ENCODE data around the gene ZNF439. TPM values are rescaled to one million over a fixed set of nuclear protein-coding genes. Genes with fewer than 3 reads are reported as not detected.

The ZNF439 gene
- total and polyA plus RNA-seq, 2 donors (not counting 1 experiment from before 2014, with no cell fraction given) = 3.1 to 9.4 TPM

DNA sequence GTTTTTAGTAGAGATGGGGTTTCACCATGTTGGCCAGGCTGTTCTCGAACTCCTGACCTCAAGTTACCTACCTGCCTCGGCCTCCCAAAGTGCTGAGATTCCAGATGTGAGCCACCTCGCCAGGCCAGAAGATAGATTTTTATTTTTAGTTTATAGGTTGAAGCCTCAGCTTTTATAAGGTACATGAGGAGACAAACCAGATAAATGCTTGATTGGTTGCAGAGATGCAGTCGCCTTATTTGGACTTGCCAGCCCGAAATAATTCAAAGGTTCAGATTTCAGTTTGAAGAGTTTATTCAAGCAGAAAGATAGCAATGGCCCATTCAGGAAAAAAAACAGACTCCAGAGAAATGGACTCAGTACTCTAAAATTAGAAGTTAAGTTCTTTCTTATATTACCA lies 42.1 kb downstream of the ZNF439 start:
- Histone ChIP-seq H3K9me3 (ENCODE audit: control insufficient read depth, insufficient read depth, low read depth, low read length) (no peaks in the 10 kb centered on the region), H4K20me1 (ENCODE audit: control insufficient read depth, extremely low read depth, insufficient read depth, low read length) (no peaks in the 10 kb centered on the region), H3K4me2 (ENCODE audit: extremely low read depth, insufficient read depth, low read length) (no peak overlapping the region), H3K27me3 (ENCODE audit: control insufficient read depth, insufficient read depth, low read length) (no peaks in the 10 kb centered on the region), H3K4me3 (replicated peaks in 1 of 4; ENCODE audit: control extremely low read depth in 1 of 4, insufficient read depth in 1 of 4, low read depth in 3 of 4, low read length in 4 of 4) (no peak overlapping the region), H3K79me2 (ENCODE audit: control insufficient read depth, insufficient read depth, low read length) (no peaks in the 10 kb centered on the region), H3K4me1 (ENCODE audit: control insufficient read depth, extremely low read depth, insufficient read depth, low read length) (no peaks in the 10 kb centered on the region), H3K9ac (ENCODE audit: insufficient read depth, low read length) (no peak overlapping the region), H2AFZ (ENCODE audit: low read length) (no peak overlapping the region), H3K36me3 (ENCODE audit: control insufficient read depth, insufficient read depth, low read length) (no peaks in the 10 kb centered on the region), H3K27ac (ENCODE audit: insufficient read depth, low read length) (no peak overlapping the region)
- no peak for DNase-seq (ENCODE audit: low read depth in 2 of 2)
- TF ChIP-seq EZH2 (IDR thresholded peaks at IDR 0.05; ENCODE audit: low read length, missing control alignments) (no peak), CTCF (conservative IDR thresholded peaks at IDR 0.05 in 1 of 2, IDR thresholded peaks at IDR 0.05 in 1 of 2; ENCODE audit: low read depth in 1 of 2, low read length in 2 of 2) (no peak)

DNA sequence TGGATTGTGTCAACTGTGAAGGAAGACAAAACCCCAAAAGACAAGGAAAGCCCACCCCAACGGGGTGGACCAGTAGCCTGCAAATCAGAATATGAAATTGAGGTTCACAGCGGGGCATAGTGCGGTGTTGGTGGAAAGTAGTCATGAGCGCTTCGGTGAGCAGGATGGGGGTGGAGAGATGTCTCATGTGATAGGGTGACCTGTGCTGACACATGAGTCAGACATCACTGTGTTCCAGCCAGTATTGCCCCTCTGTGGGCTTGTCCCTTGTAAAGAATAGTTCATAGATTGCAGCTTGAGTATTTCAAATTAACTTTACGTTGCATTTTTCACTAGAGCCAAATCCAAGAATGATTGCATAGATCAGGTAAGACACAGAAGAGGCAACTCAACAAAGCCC lies 46.3 kb downstream of the ZNF439 start:
- Histone ChIP-seq H4K20me1 (ENCODE audit: control insufficient read depth, extremely low read depth, insufficient read depth, low read length) (no peaks in the 10 kb centered on the region), H3K9me3 (ENCODE audit: control insufficient read depth, insufficient read depth, low read depth, low read length) (no peaks in the 10 kb centered on the region), H2AFZ (ENCODE audit: low read length) (no peak overlapping the region), H3K27me3 (ENCODE audit: control insufficient read depth, insufficient read depth, low read length) (no peaks in the 10 kb centered on the region), H3K4me1 (ENCODE audit: control insufficient read depth, extremely low read depth, insufficient read depth, low read length) (no peaks in the 10 kb centered on the region), H3K4me3 (replicated peaks in 1 of 4; ENCODE audit: control extremely low read depth in 1 of 4, insufficient read depth in 1 of 4, low read depth in 3 of 4, low read length in 4 of 4) (no peak overlapping the region), H3K79me2 (ENCODE audit: control insufficient read depth, insufficient read depth, low read length) (no peaks in the 10 kb centered on the region), H3K4me2 (ENCODE audit: extremely low read depth, insufficient read depth, low read length) (no peak overlapping the region), H3K9ac (ENCODE audit: insufficient read depth, low read length) (no peak overlapping the region), H3K36me3 (ENCODE audit: control insufficient read depth, insufficient read depth, low read length) (no peaks in the 10 kb centered on the region), H3K27ac (ENCODE audit: insufficient read depth, low read length) (no peak overlapping the region)
- DNase-seq (ENCODE audit: low read depth in 2 of 2) = no peak
- TF ChIP-seq EZH2 (IDR thresholded peaks at IDR 0.05; ENCODE audit: low read length, missing control alignments) (no peak), CTCF (conservative IDR thresholded peaks at IDR 0.05 in 1 of 2, IDR thresholded peaks at IDR 0.05 in 1 of 2; ENCODE audit: low read depth in 1 of 2, low read length in 2 of 2) (no peak)

- H3K4me1 ChIP-seq (ENCODE audit: control insufficient read depth, extremely low read depth, insufficient read depth, low read length) = no peaks in the 10 kb centered on the region
- no peak overlapping the region for H3K9ac ChIP-seq (ENCODE audit: insufficient read depth, low read length)
- no peak for DNase-seq (ENCODE audit: low read depth in 2 of 2)
- TF ChIP-seq CTCF (conservative IDR thresholded peaks at IDR 0.05 in 1 of 2, IDR thresholded peaks at IDR 0.05 in 1 of 2; ENCODE audit: low read depth in 1 of 2, low read length in 2 of 2) = no peak
- TF ChIP-seq EZH2 (IDR thresholded peaks at IDR 0.05; ENCODE audit: low read length, missing control alignments) = no peak
- H2AFZ ChIP-seq (ENCODE audit: low read length) = no peak overlapping the region
- no peak overlapping the region for H3K27ac ChIP-seq (ENCODE audit: insufficient read depth, low read length)
- H3K36me3 ChIP-seq (ENCODE audit: control insufficient read depth, insufficient read depth, low read length) = no peaks in the 10 kb centered on the region
- no peaks in the 10 kb centered on the region for H3K27me3 ChIP-seq (ENCODE audit: control insufficient read depth, insufficient read depth, low read length)
- no peaks in the 10 kb centered on the region for H4K20me1 ChIP-seq (ENCODE audit: control insufficient read depth, extremely low read depth, insufficient read depth, low read length)
- H3K4me3 ChIP-seq (replicated peaks in 1 of 4; ENCODE audit: control extremely low read depth in 1 of 4, insufficient read depth in 1 of 4, low read depth in 3 of 4, low read length in 4 of 4) = no peak overlapping the region
- no peak overlapping the region for H3K4me2 ChIP-seq (ENCODE audit: extremely low read depth, insufficient read depth, low read length)
- H3K9me3 ChIP-seq (ENCODE audit: control insufficient read depth, insufficient read depth, low read depth, low read length) = peaks cover 4% of the 10 kb centered on the region
- no peaks in the 10 kb centered on the region for H3K79me2 ChIP-seq (ENCODE audit: control insufficient read depth, insufficient read depth, low read length)
Measured at GRCh38 chr19:11902228-11902627, 53.7 kb downstream of the ZNF439 start.
